HuH-7.5 (cell line): ENCODE measurements around the gene STXBP2.

Source experiments
- DNase-seq: peaks from one replicate; pipeline ENCODE4 v3.0.0; 2011; ENCODE audit warnings: low spot score

Gene STXBP2

GRCh38 chr19:7636691-7637373 is at the start of gene STXBP2:
STXBP2 (plus strand) TSS chr19:7637110; CDS start chr19:7637150, 40 bp downstream.
- DNase-seq, result peak; percentile 96

- DNase-seq, result no peak
Observed at GRCh38 chr19:7589822-7590221, 47.1 kb upstream of the STXBP2 start.

- DNase-seq, result no peak
Observed at GRCh38 chr19:7590256-7590655, 46.7 kb upstream of the STXBP2 start.

- peak; percentile 86 for DNase-seq
Observed at GRCh38 chr19:7595466-7596133, 41.3 kb upstream of the STXBP2 start, which contains the start of gene CAMSAP3. CAMSAP3 (plus strand) TSS chr19:7595863; CDS start chr19:7596003, 140 bp downstream.

- DNase-seq, result no peak
Observed at GRCh38 chr19:7596211-7596937, 40.5 kb upstream of the STXBP2 start.

GRCh38 chr19:7597689-7598088 is 39.2 kb upstream of the STXBP2 start:
- DNase-seq, result no peak

- no peak for DNase-seq
Observed at GRCh38 chr19:7598180-7598579, 38.7 kb upstream of the STXBP2 start.

GRCh38 chr19:7600721-7601120 is 36.2 kb upstream of the STXBP2 start:
- DNase-seq, result no peak

GRCh38 chr19:7602240-7602934 is 34.5 kb upstream of the STXBP2 start:
- no peak for DNase-seq

GRCh38 chr19:7602935-7603497 is 33.9 kb upstream of the STXBP2 start:
- DNase-seq, result no peak

GRCh38 chr19:7603919-7604318 is 33.0 kb upstream of the STXBP2 start:
- no peak for DNase-seq

GRCh38 chr19:7605490-7606222 is 31.3 kb upstream of the STXBP2 start:
- DNase-seq, result no peak

- no peak for DNase-seq
Observed at GRCh38 chr19:7606289-7606688, 30.6 kb upstream of the STXBP2 start.

- DNase-seq, result no peak
Observed at GRCh38 chr19:7607212-7607873, 29.6 kb upstream of the STXBP2 start.

- no peak for DNase-seq
Observed at GRCh38 chr19:7607874-7608560, 28.9 kb upstream of the STXBP2 start.

- DNase-seq, result no peak
Observed at GRCh38 chr19:7610491-7611240, 26.2 kb upstream of the STXBP2 start.

- DNase-seq, result no peak
Observed at GRCh38 chr19:7611541-7612279, 25.2 kb upstream of the STXBP2 start.
